GM13977 (cell line): ENCODE data around the gene ZNF337.
"Not testable (repeated sequence)": the region's sequence is repeated elsewhere in the genome, so short reads cannot be mapped to it uniquely, and the experiment has no call there.

Source experiments
- DNase-seq: peaks from one replicate; pipeline ENCODE4 v3.0.0; 2012; ENCODE audit warnings: low spot score
- CTCF ChIP-seq: IDR thresholded peaks from 2 replicates; pipeline ENCODE4 v1.5.1; 2012; ENCODE audit warnings: mild to moderate bottlenecking, control low read depth; ENCODE audit not compliant: insufficient read depth; ENCODE audit errors: extremely low read depth, missing control alignments
- in situ Hi-C: fragments of 300-500 bp; cut with MboI; formaldehyde crosslinking; loops from one replicate; pipeline ENCODE4 v1.12.0; 2022; ENCODE audit warnings: low sequenced_read_pairs, low pct_unique_long_range_greater_than_20kb, mixed read lengths, inconsistent platforms; ENCODE audit not compliant: unreplicated experiment

Gene ZNF337

DNA sequence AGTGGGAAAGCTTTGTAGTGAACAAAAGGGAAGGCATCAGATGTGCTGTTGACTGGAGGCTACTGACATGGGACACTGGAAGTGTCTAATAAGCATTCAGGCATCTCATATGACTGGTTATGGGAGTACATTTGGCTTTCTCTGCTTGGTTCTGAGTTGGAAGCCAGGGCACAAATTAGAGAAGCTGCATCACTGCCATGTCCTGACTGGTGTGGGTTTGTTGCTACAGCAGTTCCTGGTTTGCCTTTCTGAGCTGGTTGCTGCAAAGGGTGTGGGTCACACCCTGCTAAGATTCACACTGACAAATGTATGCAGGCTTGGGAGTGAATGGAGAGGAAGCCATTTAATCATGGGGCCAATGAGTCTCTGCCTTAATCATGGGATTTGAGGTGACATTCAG is 36.7 kb downstream of the ZNF337 start:
- in situ Hi-C loops = no loop called here
- DNase-seq = no peak
- no peak for TF ChIP-seq CTCF

DNA sequence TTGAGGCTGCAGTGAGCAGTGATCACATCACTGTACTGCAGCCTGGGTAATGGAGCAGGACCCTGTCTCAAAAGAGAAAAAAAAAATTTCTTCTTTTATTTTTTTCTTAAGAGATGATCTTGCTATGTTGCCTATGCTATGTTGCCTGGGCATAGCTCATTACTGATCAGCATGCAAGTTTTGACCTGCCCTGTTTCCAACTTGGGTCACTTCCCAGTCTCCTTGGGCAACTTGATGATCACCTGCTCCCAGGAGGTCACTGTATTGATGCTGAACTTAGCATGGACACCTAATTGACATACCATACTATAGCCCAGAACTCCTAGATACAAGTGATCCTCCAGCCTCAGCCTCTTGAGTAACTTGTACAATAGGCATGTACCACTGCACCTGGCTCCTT is 42.2 kb downstream of the ZNF337 start:
- no peak for TF ChIP-seq CTCF
- DNase-seq = no peak
- in situ Hi-C loops = no loop called here

- in situ Hi-C loops = not testable (repeated sequence)
Measured at GRCh38 chr20:25652866-25653265, 43.8 kb downstream of the ZNF337 start.

DNA sequence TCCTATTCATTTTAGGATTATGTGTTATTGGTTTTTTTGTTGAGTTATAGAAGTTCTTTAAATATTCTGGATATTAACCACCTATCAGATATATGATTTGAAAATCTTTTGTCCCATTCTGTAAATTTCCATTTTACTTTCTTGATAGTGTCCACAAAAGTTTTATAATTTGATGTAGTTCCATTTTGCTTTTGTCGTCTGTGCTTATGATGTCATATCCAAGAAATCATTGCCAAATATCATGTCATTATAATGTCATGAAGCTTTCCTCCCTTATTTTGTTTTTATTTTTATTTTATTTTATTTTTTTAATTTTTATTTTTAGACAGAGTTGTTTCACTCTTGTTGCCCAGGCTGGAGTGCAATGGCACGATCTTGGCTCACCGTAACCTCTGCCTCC is 51.8 kb downstream of the ZNF337 start:
- no peak for DNase-seq
- in situ Hi-C loops = no loop called here
- TF ChIP-seq CTCF = no peak

More at GRCh38 chr20:25652866-25653265, 43.8 kb downstream of the ZNF337 start:
- DNase-seq = not testable (repeated sequence)

DNA sequence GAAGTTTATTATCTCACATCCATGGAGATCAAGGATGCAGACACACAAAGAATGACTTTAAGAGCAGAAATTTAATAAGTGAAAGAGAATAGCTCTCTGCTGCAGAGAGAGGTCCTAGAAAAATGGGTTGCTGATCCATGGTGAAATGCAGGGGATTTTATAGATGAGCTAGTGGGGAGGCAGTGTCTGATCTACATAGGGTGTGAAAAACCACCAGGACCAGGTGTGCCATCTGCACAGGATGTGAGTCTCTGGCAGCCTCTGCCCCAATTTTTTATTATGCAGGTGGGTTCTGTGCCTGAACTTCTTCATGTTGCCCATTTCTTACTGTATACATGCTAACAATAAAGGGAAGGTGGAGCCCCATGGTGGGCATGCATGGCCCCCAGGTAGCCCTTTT is 52.9 kb downstream of the ZNF337 start:
- DNase-seq = no peak

DNA sequence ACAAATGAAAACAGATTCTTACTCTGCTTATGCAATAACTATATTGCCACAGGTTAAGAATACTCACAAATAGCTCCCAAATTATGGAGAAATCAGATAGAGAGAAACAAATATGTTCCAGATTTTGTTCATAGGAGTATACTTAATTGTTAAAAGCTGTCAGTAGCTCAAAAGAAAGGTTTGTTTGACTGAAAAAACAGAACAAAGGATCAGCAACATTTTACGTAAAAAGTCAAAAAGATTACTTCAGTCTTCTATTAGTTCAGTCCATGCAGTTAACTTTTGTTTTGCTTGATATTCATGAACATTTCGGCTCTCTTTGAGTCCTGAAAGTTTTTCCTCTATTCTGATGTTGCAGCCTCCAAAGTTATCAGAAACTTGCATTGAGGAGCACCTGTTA is 59.4 kb downstream of the ZNF337 start:
- no peak for DNase-seq
- TF ChIP-seq CTCF = no peak
- in situ Hi-C loops = no loop called here

More for the DNA sequence above, 52.9 kb downstream of the ZNF337 start:
- in situ Hi-C loops = no loop called here
- no peak for TF ChIP-seq CTCF

GRCh38 chr20:25632940-25633790 is 63.5 kb downstream of the ZNF337 start:
- DNase-seq = no peak
- in situ Hi-C loops = no loop called here
- no peak for TF ChIP-seq CTCF

- in situ Hi-C loops, DNase-seq: not testable (repeated sequence)
Measured at GRCh38 chr20:25630615-25631014, 66.0 kb downstream of the ZNF337 start.
